Kidney (tissue), 14 donors: Measurements from ENCODE around the gene NEK7. TPM values are rescaled to one million over a fixed set of nuclear protein-coding genes. Genes with fewer than 3 reads are reported as not detected.

Experiments
- DNase-seq, 5 donors: peaks; one replicate each; pipeline ENCODE4 v3.0.0-alpha.2; 2013 to 2020
- FAIRE-seq: peaks from 2 replicates; lab custom pipeline; 2012; peaks lifted over from hg19 to GRCh38; lab: Jason Lieb, UNC
- H3K27ac ChIP-seq, 2 donors: one replicate each; pipeline ENCODE4 v1.7.0; 2013; ENCODE audit warnings: low read depth in 2 of 2, low read length in 2 of 2, inconsistent platforms in 1 of 2
- H3K27me3 ChIP-seq: one replicate; pipeline ENCODE4 v1.7.1; 2013; ENCODE audit warnings: low read length, inconsistent platforms; ENCODE audit not compliant: control insufficient read depth, insufficient read depth
- H3K36me3 ChIP-seq, 3 donors: one replicate each; pipeline versions ENCODE4 v1.7.0 to v1.7.1; 2013; ENCODE audit warnings: low read length in 3 of 3, control low read depth in 1 of 3, inconsistent platforms in 1 of 3; ENCODE audit not compliant: insufficient read depth in 3 of 3, control insufficient read depth in 2 of 3
- H3K4me1 ChIP-seq, 3 donors: one replicate each; pipeline versions ENCODE4 v1.7.0 to v1.7.1; 2013; ENCODE audit warnings: low read length in 3 of 3, inconsistent platforms in 1 of 3, low read depth in 1 of 3; ENCODE audit not compliant: control insufficient read depth in 2 of 3, insufficient read depth in 2 of 3
- H3K4me3 ChIP-seq, 3 donors: one replicate each; pipeline versions ENCODE4 v1.7.0 to v1.8.1; 2013; ENCODE audit warnings: low read length in 3 of 3, control low read depth in 1 of 3, inconsistent platforms in 1 of 3
- H3K9ac ChIP-seq, 3 donors: one replicate each; pipeline versions ENCODE4 v1.7.0 to v1.7.1; 2013; ENCODE audit warnings: low read length in 3 of 3, control low read depth in 1 of 3, inconsistent platforms in 1 of 3
- H3K9me3 ChIP-seq, 3 donors: one replicate each; pipeline versions ENCODE4 v1.7.0 to v1.7.1; 2013; ENCODE audit warnings: low read length in 3 of 3, control low read depth in 1 of 3, inconsistent platforms in 1 of 3; ENCODE audit not compliant: control insufficient read depth in 2 of 3, insufficient read depth in 1 of 3
- CTCF ChIP-seq: IDR thresholded peaks from 3 replicates; pipeline ENCODE4 v1.5.1; 2012; ENCODE audit warnings: mild to moderate bottlenecking, moderate library complexity, borderline replicate concordance; ENCODE audit not compliant: insufficient read depth; ENCODE audit errors: extremely low read depth
- intact Hi-C: fragments of 100-400 bp; cut with DNase I; formaldehyde crosslinking; loops from one replicate; pipeline ENCODE4 v1.11.1; 2022
- polyA plus RNA-seq: library from polyadenylated mRNA; stranded (reverse); fragments of 350-450 nt; fragmentation: Illumina TruSeq; extraction: RNeasy Lipid Tissue Mini Kit (QIAGEN cat#74804); gene quantifications from one replicate; pipeline ENCODE4 v1.2.3, GENCODE V29; 2014; ENCODE audit warnings: low read depth, low replicate concordance; ENCODE audit not compliant: insufficient read depth
- total RNA-seq: library from RNA; stranded (reverse); fragmentation: NEBNext Ultra II Directional; extraction: Animal tissue kit (Norgen Biotek cat#: 25700); gene quantifications from one replicate; pipeline ENCODE4 v1.2.1, GENCODE V29; 2021
- donor health status: control.
- donor health status: control.
- donor health status: control.
- donor health status: control.
- donor health status: control.
- donor health status: DM: yes; HTN: yes; CAD: no.
- donor health status: Normal renal cell carcinoma (clear cell type).

The NEK7 gene
- total and polyA plus RNA-seq, 2 donors from 2014 or later: 17.3 to 65.5 TPM

GRCh38 chr1:198261886-198262285 is 105.1 kb downstream of the NEK7 start:
- DNase-seq (no peak), FAIRE-seq (no peak)
- Histone ChIP-seq H3K4me3 (no peak overlapping the region), H3K27me3 (no peaks in the 10 kb centered on the region), H3K9me3 (no peaks in the 10 kb centered on the region), H3K27ac (no peak overlapping the region), H3K9ac (no peak overlapping the region), H3K36me3 (peaks cover 0 to 2% (median 0%) of the 10 kb centered on the region in 3 donors), H3K4me1 (no peaks in the 10 kb centered on the region)
- intact Hi-C loops: loop anchor here (10.0 kb wide), 1 partner anchor 77 kb away; no protein-coding TSS in a partner anchor
- TF ChIP-seq CTCF: no peak

GRCh38 chr1:198263186-198263585 is 106.4 kb downstream of the NEK7 start:
- no peak for TF ChIP-seq CTCF
- Histone ChIP-seq H3K9me3 (no peaks in the 10 kb centered on the region), H3K4me3 (no peak overlapping the region), H3K4me1 (no peaks in the 10 kb centered on the region), H3K36me3 (peaks cover 0 to 2% (median 0%) of the 10 kb centered on the region in 3 donors), H3K27ac (no peak overlapping the region), H3K27me3 (no peaks in the 10 kb centered on the region), H3K9ac (no peak overlapping the region)
- intact Hi-C loops: loop anchor here (10.0 kb wide), 1 partner anchor 78 kb away; no protein-coding TSS in a partner anchor
- FAIRE-seq (no peak), DNase-seq (no peak)

GRCh38 chr1:198264282-198264681 is 107.5 kb downstream of the NEK7 start:
- FAIRE-seq (no peak), DNase-seq (no peak)
- H3K4me3 ChIP-seq: no peak overlapping the region
- H3K27ac ChIP-seq: no peak overlapping the region
- no peaks in the 10 kb centered on the region for H3K9me3 ChIP-seq
- H3K4me1 ChIP-seq: no peaks in the 10 kb centered on the region
- intact Hi-C loops: loop anchor here (10.0 kb wide), 1 partner anchor 79 kb away; no protein-coding TSS in a partner anchor
- H3K9ac ChIP-seq: no peak overlapping the region
- no peaks in the 10 kb centered on the region for H3K27me3 ChIP-seq
- peaks cover 0 to 2% (median 0%) of the 10 kb centered on the region in 3 donors for H3K36me3 ChIP-seq
- no peak for TF ChIP-seq CTCF
